ENCODE results near the gene RIOX2. TPM values are rescaled to one million over a fixed set of nuclear protein-coding genes. Genes with fewer than 3 reads are reported as not detected.

RIOX2 gene
- total and polyA plus RNA-seq, 2 of the 8 experiments (the other 6 are each of a cell fraction or from before 2014, with no cell fraction given) = 3.8 to 16.4 TPM

GRCh38 chr3:97959872-97960271 is 12.4 kb downstream of the RIOX2 start:
- no peak overlapping the region for H3K23ac ChIP-seq (ENCODE audit: insufficient read length)
- H2BK120ac ChIP-seq (replicated peaks; ENCODE audit: low read depth, low read length) = no peak overlapping the region
- peaks cover 0 to 2% (median 0%) of the 10 kb centered on the region in 4 experiments; a peak in 1 of 8 replicates for H3K36me3 ChIP-seq (ENCODE audit: control insufficient read depth in 2 of 4, insufficient read depth in 4 of 4, low read length in 3 of 4)
- H3K56ac ChIP-seq (replicated peaks; ENCODE audit: insufficient read length, low read depth, low read length) = no peak overlapping the region
- no peak overlapping the region for H3K18ac ChIP-seq (ENCODE audit: extremely low read depth, low read length)
- no peaks in the 10 kb centered on the region for H4K20me1 ChIP-seq (replicated peaks in 1 of 2; ENCODE audit: control insufficient read depth in 1 of 2, insufficient read depth in 2 of 2, low read length in 2 of 2)
- no peaks in the 10 kb centered on the region for H3K79me2 ChIP-seq (ENCODE audit: control insufficient read depth in 1 of 2, insufficient read depth in 2 of 2, low read length in 2 of 2)
- no peak overlapping the region for H2BK15ac ChIP-seq (ENCODE audit: low read length)
- H3K4ac ChIP-seq (replicated peaks; ENCODE audit: insufficient read length, low read depth, low read length) = no peak overlapping the region
- H2AK5ac ChIP-seq (ENCODE audit: low read depth, low read length) = no peak overlapping the region
- H3K9me3 ChIP-seq (ENCODE audit: insufficient read depth in 2 of 2, low read depth in 1 of 2, low read length in 1 of 2) = no peaks in the 10 kb centered on the region
- ChIA-PET POLR2A (ENCODE audit: partially characterized antibody) (no interaction called here), CTCF (ENCODE audit: partially characterized antibody) (interaction anchor here (1.0 to 1.9 kb wide), 2 partner anchors 8 to 10 kb away, joined by 3 to 5 read pairs; no protein-coding TSS in a partner anchor)
- no peak overlapping the region for H3K4me2 ChIP-seq (ENCODE audit: insufficient read depth in 1 of 2, low read depth in 2 of 2, low read length in 2 of 2)
- H2BK5ac ChIP-seq (ENCODE audit: low read depth, low read length) = no peak overlapping the region
- H4K5ac ChIP-seq (ENCODE audit: insufficient read length, low read depth, low read length) = no peak overlapping the region
- no peaks in the 10 kb centered on the region for H3K79me1 ChIP-seq (ENCODE audit: low read depth, low read length)
- H3K4me1 ChIP-seq (replicated peaks in 1 of 4; ENCODE audit: control insufficient read depth in 3 of 4, insufficient read depth in 4 of 4, low read length in 3 of 4) = no peaks in the 10 kb centered on the region
- no peak overlapping the region for H3K4me3 ChIP-seq (ENCODE audit: extremely low read depth in 1 of 4, insufficient read depth in 2 of 4, low read depth in 3 of 4, low read length in 4 of 4)
- no peak for DNase-seq (ENCODE audit: low read depth in 1 of 2, low spot score in 2 of 2)
- H3K27ac ChIP-seq (ENCODE audit: low read depth, low read length) = no peak overlapping the region
- H2BK20ac ChIP-seq (ENCODE audit: low read length) = no peak overlapping the region
- no peak for FAIRE-seq
- H2BK12ac ChIP-seq (ENCODE audit: low read depth, low read length) = no peak overlapping the region
- 91% methylated on average over 5 of the region's 5 CpGs; no CpG with 5 or more reads in 1 of the 2 experiments for WGBS, 2 experiments (ENCODE audit: extremely low coverage in 1 of 2, insufficient coverage in 1 of 2, insufficient read length in 1 of 2, insufficient replicate concordance in 2 of 2, low coverage in 1 of 2, low lambda C conversion rate in 2 of 2, missing lambda C conversion rate in 1 of 2)
- H4K8ac ChIP-seq (ENCODE audit: extremely low read depth, insufficient read depth, low read length) = no peak overlapping the region
- H2AFZ ChIP-seq (ENCODE audit: low read length) = no peak overlapping the region
- no peaks in the 10 kb centered on the region for H3K23me2 ChIP-seq (ENCODE audit: low read depth, low read length)
- no peak overlapping the region for H3K14ac ChIP-seq (ENCODE audit: insufficient read length)
- H4K91ac ChIP-seq (replicated peaks; ENCODE audit: insufficient read length, low read length) = no peak overlapping the region
- H3K27me3 ChIP-seq (replicated peaks in 1 of 4; ENCODE audit: control insufficient read depth in 3 of 4, extremely low read depth in 1 of 4, insufficient read depth in 3 of 4, low read length in 3 of 4) = no peaks in the 10 kb centered on the region
- H3K9ac ChIP-seq (replicated peaks in 1 of 4; ENCODE audit: extremely low read depth in 1 of 4, low read depth in 3 of 4, low read length in 3 of 4) = no peak overlapping the region
- no peak for TF ChIP-seq CHD1 (IDR thresholded peaks at IDR 0.05; ENCODE audit: low read depth, low read length)
- TF ChIP-seq TCF12 (IDR thresholded peaks at IDR 0.05; ENCODE audit: low read depth, low read length) = no peak
- TF ChIP-seq GTF2F1 (IDR thresholded peaks at IDR 0.05; ENCODE audit: borderline replicate concordance, low read depth, low read length) = no peak
- TF ChIP-seq MAX (IDR thresholded peaks at IDR 0.05) = no peak
- TF ChIP-seq CEBPB (IDR thresholded peaks at IDR 0.05; ENCODE audit: low read depth, low read length) = no peak
- TF ChIP-seq KDM1A (IDR thresholded peaks at IDR 0.05; ENCODE audit: borderline replicate concordance, low read length) = no peak
- TF ChIP-seq BRCA1 (IDR thresholded peaks at IDR 0.05; ENCODE audit: low read depth, low read length) = no peak
- no peak for TF ChIP-seq SIN3A (conservative IDR thresholded peaks at IDR 0.05 in 1 of 2, IDR thresholded peaks at IDR 0.05 in 1 of 2; ENCODE audit: low read depth in 1 of 2, low read length in 2 of 2)
- no peak for TF ChIP-seq USF2 (IDR thresholded peaks at IDR 0.05; ENCODE audit: low read length)
- no peak for TF ChIP-seq RFX5 (IDR thresholded peaks at IDR 0.05; ENCODE audit: borderline replicate concordance, low read depth, low read length)
- no peak for TF ChIP-seq POU5F1 (IDR thresholded peaks at IDR 0.05; ENCODE audit: low read depth, low read length)
- TF ChIP-seq RBBP5 (IDR thresholded peaks at IDR 0.05; ENCODE audit: borderline replicate concordance, low read depth, low read length) = no peak
- TF ChIP-seq ATF3 (IDR thresholded peaks at IDR 0.05; ENCODE audit: insufficient read depth, low read depth, low read length) = no peak
